HG02885 (cell line): Measurements from ENCODE around the gene SH3GL1.

ENCODE experiments used
- ATAC-seq: cut with Tn5 transposase; IDR thresholded peaks from one replicate; pipeline ENCODE4 v1.9.1; 2021; ENCODE audit warnings: mild to moderate bottlenecking; ENCODE audit not compliant: unreplicated experiment, poor library complexity

The SH3GL1 gene

DNA sequence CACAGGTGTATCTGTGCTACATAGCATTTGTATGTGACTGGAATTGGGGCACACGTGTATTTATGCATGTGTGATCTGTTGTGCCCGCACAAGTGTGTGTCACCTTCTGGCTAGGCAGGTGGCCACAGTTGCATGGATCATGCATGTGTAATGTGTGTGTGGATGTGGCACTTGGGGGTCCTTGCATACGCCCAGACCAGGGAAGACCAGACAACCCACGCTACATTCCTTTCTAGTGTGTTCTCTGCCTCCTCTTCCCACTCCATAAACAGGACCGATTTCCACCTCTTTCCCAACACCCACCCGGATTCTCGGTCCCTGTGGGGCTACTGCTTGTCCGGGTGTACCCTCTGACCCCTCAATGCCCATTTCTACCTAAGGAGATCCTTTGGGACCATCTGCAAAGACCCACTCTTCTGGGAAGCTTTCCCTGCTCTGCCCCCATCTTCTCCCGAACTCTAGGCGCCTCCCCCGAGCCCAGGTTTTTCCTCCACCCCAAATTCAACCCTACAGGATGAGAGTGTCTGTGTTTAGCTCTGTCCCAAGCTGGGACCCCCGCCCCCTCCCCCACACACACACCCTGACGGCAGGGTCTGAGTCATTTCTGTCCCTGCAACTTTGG is 74.0 kb downstream of the SH3GL1 start:
- ATAC-seq, result no peak

DNA sequence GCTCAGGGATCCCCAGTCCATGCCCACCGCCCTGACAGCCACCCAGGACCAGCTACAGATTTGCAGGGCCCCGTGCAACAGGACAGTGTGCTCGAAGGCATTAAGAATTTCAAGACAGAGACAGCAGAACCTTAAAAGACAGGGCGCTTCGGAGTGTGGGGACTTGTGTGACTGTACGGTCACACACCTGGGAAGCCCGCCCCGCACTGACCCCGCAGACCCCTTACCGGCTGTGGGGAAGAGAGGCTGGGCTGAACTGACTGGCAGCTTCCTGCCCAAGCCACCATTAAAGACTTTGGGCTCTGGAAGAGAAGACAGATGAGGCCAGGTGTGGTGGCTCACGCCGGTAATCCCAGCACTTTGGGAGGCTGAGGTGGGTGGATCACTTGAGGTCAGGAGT is 76.1 kb downstream of the SH3GL1 start:
- no peak for ATAC-seq

DNA sequence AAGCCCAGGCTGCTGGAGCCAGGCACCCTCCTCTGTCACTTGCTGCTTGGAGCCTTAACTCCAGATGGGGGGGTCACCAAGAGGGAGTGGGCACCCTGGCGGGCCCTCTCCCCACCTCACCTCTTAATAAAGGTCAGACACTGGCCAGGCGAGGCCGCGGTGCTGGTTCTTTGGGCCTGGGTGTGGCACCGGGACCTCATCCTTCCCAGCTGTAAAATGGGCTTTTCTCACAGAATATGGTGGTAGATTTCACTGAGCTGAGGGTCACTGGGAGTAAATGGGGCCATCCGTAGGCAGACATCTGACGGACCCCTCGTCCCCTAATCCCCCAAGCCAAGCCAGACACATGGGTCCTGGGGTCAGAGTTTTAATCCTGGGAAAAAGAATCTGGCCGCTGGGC is 76.7 kb downstream of the SH3GL1 start:
- no peak for ATAC-seq

- ATAC-seq, result no peak
These were observed 77.2 kb downstream of the SH3GL1 start for GRCh38 chr19:4322942-4323665.

DNA sequence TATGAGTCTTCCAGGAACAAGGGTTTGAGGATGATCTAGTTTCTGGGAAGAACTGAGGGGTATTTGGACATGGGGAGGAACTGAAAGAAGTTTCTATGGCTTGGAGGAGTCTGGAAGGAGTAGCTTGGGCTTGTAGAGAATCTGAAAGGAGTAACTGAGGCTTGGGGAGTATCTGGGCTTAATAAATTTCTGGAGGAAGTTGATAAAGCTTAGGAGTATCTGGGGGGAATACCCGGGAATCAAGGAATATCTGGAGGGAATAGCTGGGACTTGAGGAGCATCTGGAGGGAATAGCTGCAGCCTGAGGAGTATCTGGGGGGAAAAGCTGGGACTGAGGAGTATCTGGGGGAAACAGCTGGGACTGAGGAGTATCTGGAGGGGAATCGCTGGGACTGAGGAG is 79.9 kb downstream of the SH3GL1 start:
- no peak for ATAC-seq

GRCh38 chr19:4319067-4319718 is 81.2 kb downstream of the SH3GL1 start:
- ATAC-seq, result no peak

GRCh38 chr19:4318460-4318859 is 81.9 kb downstream of the SH3GL1 start:
- ATAC-seq, result no peak

GRCh38 chr19:4316956-4317355 is 83.4 kb downstream of the SH3GL1 start:
- no peak for ATAC-seq

GRCh38 chr19:4313847-4314490 is 86.4 kb downstream of the SH3GL1 start:
- no peak for ATAC-seq
